GM18519 (cell line): ENCODE measurements around the gene TM4SF4.
"Not testable (repeated sequence)": the region's sequence is repeated elsewhere in the genome, so short reads cannot be mapped to it uniquely, and the experiment has no call there.

Source experiments
- ATAC-seq: cut with Tn5 transposase; IDR thresholded peaks from one replicate; pipeline ENCODE4 v1.9.1; 2021; ENCODE audit warnings: mild to moderate bottlenecking, moderate library complexity; ENCODE audit not compliant: unreplicated experiment, low FRiP score

TM4SF4 gene, protein sequence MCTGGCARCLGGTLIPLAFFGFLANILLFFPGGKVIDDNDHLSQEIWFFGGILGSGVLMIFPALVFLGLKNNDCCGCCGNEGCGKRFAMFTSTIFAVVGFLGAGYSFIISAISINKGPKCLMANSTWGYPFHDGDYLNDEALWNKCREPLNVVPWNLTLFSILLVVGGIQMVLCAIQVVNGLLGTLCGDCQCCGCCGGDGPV

DNA sequence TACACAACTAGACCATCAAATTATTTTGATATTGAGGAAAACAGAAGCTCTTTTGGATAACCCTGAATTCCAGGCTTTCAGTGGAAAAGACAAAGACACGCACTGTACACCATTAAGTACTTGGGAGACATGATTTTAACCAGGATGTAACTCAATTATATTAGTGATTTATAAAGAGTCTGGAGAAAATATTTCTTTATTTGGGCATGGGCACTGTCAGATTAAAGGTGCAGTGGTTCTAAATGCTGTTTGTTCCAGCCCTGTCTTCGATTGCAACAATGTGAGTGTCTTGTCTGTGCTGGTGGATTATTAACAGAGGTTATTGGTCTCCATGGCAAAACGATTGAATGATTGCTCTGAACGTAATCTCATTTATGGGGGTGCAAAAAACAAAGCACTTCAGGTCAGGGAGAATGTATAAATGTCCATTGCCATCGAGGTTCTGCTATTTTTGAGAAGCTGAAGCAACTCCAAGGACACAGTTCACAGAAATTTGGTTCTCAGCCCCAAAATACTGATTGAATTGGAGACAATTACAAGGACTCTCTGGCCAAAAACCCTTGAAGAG is at the start of gene TM4SF4:
TM4SF4 (plus strand) TSS at position 448 of the 568 bp plus-strand sequence. CDS start 181 bp downstream, outside the sequence.
- ATAC-seq = no peak

DNA sequence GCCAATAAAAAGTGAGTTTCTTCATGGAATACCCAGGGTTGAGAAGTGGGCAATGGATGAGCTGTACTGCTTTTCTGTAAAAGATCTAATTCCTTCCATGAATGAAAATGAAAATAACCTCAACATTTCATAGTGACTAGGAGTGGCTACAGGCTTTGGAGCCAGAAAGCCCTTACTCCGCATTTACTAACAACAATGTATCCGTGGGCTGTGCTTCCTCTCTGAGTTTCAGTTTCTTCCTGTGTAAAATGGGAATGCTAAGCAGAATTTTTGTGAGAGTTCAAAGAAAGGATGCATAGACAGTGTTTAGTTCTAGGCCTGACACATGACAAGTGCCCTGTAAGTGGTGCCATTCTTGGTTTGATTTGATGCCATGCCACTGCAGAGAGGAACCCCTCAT is 49.6 kb upstream of the TM4SF4 start:
- ATAC-seq = no peak

DNA sequence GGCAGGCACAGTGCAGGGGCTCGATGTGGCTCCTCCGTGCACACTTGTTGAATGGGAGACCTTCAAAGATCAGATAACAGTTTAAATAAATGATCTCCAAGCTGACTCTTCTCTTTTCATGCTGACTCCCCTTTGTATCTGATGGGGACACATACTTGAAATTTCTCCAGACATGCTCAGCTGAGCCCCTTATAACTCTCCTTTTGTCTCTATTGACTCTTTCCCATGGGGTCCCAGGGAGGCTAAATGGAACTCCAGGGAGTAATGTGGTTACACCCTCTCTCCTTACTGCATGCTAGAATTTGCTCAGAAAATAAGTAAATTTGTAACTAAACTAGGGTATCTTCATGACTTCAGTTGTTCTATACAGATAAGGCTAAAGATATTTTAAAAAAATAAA is 48.2 kb upstream of the TM4SF4 start:
- no peak for ATAC-seq

DNA sequence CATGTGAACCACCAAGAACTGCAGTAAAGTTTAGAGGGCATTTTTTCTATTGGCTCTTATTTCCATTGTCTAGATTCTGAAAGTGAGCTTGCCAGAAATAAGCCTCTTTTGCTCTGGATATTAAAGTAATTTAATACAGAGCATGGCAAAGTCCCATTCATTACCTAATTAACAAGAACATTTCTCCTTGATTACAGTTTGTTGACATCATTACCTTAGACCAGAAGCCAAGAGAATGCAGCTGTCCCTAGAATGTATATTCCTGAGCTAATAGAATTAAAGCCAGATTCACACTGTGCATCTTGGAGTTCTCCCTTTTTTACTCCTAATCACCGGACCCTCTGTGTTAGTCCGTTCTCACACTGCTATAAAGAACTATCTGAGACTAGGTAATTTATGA is 46.4 kb upstream of the TM4SF4 start:
- ATAC-seq = no peak

DNA sequence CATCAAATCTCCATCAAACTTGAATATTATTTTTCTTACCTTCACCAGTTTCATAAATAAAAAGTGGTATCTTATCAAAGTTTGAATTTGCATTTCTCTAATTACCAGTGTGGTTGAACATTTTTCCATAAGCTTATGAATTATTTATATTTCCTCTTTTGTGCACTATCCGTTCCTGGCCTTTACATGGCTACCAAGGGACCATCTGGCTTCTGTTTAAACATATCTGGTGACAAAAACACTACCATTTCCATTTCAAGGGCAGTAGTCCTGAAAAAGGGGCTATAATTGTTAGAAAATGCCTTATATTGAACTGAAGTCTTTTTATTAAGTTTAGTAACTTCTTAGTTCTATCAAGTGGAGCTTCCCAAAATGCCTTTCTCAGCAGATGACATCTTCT is 44.3 kb upstream of the TM4SF4 start:
- ATAC-seq = no peak

DNA sequence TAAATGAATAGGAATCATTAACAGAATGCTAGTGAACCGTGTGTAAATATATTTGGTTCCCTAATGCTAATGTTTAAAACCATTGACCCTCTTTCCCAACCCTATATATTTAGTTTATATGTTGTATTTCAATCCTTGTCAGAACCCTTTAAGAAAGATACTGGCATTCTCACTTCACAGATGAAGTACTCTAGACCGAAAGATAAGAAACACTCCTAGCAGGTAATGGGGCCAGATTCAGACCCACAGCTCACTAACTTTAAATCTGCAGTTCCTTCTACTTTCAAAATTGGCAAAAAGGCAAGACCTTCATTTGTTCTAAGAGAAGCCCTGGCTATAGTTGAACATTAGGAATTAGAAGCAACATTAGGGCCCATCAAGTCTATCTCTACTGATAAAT is 42.3 kb upstream of the TM4SF4 start:
- no peak for ATAC-seq

DNA sequence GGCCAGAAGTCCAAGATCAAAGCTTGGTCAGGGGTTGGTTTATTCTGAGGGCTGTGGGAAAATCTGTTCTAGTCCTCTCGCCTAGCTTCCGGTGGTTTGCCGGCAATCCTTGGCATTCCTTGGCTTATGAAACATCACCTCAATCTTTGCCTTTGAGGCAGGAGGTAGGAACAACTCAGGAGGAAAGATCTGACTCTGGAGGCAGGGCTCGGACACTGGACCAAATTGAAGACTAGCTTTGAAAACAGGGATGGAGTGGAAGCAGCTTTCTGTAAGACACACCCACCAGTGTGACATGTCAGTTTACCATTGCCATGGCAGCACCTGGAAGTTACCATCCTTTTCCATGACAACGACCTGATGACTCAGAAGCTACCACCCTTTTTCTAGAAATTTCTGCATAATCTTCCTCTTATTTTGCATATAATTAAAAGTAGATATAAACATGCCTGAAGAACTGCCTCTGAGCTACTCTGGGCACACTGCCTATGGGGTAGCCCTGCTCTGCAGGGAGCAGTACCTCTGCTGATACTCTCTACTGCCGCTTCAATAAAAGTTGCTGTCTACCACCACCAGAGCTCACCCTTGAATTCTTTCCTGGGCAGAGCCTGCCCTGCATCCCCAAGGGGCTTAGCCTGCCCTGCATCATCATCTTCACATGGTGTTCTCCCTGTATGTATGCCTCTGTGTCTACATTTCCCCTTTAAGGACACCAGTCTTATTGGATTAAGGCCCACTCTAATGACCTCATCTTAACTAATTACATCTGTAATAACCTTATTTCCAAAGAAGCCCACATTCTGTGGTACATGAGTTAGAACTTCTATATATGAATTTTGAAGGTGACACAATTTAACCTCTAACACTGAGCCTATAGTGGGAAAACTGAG is 38.3 kb upstream of the TM4SF4 start:
- ATAC-seq = no peak

DNA sequence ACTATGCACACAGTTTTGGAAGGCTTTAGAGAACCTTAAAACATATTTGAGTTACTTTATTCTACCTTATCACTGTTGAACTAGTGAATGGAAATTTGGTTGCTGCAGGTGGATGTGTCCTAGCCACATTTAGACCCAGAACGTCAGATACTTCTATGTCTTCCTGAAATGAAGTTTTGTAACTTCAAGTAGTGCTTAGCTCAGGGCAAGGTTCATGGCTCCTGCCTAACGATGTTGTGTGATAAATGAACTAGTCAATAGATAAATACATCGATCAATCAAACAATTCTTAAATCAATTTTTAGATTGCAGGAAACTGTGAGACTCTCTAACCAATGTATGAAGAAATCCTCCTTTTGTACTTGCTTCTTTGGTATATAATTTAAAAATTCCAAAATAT is 37.2 kb upstream of the TM4SF4 start:
- ATAC-seq = no peak

DNA sequence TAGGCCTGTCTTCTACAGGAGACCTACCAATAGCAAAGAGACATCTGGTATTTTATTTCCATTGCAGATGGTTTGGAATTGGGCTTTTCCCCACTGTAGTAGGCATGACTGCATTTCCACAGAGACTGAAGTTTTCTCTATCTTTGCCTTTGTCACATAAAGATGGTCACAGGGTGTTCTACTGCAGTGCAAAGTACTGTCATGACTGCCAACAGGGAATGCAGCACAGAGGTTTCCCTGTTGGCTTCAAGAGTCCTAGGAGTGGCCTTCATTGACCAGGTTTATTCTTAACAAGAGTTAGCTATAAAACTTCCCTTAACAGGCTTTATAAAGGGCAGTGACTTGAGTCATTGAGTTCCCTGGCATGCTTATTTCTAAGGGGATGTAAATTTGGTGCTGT is 36.8 kb upstream of the TM4SF4 start:
- ATAC-seq = no peak

DNA sequence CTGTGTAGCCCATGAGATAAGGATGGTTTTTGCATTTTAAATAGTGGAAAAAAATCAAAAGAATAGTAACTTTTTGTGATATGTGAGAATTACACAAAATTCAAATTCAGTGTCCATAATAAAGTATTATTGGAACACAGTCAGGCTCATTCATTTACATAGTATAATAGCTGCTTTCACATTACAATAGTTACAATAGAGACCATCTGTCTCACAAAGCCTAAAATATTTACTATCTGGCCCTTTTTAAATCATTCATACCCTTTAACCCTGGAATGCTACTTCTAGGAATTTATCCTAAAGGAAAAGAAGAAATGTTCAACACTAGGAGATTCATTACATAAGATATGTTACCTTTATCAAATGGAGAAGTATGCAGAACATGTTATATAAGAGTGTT is 35.5 kb upstream of the TM4SF4 start:
- ATAC-seq = no peak

DNA sequence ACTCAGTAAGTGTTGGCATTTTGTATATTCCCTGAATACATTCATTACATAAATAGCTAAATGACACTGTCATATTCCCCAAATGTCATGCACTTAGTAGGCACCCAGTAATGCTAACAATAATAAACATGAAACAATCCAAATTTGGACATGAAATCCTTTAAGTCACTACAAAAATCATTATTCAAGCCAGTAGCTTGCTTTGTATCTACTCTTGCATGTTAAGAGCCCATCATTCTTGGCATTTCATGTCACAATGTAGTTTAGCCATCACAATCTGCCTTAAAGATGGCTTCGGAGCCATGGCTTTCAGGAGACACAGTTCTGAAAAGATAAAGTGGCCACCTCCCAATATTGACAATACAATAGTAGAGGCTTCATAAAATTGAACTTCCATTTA is 32.9 kb upstream of the TM4SF4 start:
- ATAC-seq = no peak

DNA sequence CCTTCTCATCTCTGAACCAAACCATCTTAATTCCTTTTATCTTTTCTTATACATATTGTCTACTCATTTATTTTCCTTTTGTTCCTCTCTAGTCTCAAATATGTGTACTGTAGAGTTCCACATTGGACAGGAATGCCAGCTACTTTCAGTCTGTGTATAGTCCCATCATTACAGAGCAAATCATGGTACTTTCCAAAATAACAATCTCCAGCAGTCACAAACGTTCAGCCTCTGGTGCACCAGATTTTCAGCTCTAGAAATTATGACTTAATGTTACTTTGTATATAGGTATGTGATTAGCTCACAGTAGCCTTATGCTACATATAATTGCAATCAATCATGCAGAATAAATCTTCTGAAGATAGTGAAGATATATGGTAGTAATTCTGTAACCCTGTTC is 32.5 kb upstream of the TM4SF4 start:
- ATAC-seq = no peak

DNA sequence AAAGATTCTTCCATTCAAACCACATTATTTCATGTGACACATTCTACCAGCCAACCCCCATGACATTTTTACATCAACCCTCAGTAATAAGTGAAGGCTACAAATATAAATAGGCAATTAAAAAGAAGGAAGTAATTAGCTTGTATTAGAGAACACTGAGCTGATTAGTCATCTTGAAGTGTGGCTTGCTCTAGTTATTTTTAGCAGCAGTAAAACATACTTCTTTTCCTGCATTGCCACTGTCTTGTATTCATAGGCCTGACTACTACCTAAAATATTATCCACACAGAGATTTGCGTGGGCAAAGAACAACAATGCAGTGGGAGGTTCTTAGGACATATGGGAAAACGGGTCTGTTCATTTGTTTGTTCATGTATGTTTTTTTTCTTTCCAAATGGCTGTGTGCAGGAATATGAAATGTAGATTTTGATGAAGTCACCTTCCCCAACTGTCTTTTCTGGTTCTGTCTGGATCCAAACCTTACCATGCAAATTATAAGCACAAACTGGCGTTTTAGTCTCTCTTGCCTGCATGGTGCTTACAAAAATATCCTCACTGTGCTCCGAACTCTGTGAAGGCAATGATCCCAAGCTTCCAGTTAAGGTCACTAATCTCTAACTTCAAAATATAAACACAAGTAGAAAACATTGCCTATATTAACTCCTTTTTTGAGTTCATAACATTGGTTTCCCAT is 31.5 kb upstream of the TM4SF4 start:
- ATAC-seq = no peak

DNA sequence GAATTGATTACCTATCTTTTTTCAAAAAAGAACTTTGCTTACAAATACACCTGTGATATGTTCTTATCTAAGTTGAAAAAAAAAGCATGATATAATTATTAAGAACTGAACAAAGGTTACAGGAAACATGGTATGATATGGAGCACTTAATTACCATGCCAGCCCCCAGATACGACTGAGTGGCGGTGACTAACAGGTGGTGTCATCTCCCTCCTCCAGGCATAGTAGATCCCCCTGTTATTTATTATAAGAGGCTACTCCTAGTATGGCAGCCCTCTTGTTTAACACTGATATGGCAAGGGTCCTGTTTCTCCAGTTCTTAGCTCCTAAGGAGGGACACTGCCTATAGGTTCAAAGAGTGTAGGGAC is 31.0 kb upstream of the TM4SF4 start:
- no peak for ATAC-seq

DNA sequence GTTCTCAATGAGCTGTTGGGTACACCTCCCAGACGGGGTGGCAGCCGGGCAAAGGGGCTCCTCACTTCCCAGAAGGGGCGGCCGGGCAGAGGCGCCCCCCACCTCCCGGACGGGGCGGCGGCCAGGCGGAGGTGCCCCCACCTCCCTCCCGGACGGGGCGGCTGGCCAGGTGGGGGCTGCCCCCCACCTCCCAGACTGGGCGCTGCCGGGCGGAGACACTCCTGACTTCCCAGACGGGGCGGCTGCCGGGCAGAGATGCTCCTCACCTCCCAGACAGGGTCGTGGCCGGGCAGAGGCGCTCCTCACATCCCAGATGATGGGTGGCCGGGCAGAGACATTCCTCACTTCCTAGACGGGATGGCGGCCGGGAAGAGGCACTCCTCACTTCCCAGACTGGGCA is 29.6 kb upstream of the TM4SF4 start:
- ATAC-seq = not testable (repeated sequence)

DNA sequence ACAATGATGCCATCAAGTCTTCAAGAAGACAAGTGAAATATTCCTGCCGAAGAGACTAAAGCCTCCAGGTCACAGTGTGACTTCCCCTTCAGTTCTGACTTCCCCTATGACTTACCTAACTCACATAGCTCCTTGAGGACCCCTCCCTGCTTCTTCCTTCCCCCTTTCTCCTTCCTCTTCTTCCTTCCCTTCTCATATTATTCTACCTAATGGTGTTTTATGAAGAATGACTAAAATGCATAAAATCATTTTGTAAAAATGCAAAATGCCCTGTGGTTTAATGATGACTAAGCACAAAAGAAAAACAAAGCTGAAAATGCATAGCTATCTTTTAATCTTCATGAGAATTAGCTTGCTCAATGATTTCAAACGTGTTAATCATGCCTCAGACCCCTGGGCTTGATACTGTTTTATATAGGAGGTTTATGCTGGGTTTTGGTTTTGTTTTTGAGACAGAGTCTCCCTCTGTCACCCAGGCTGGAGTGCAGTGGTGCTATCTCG is 26.1 kb upstream of the TM4SF4 start:
- no peak for ATAC-seq

DNA sequence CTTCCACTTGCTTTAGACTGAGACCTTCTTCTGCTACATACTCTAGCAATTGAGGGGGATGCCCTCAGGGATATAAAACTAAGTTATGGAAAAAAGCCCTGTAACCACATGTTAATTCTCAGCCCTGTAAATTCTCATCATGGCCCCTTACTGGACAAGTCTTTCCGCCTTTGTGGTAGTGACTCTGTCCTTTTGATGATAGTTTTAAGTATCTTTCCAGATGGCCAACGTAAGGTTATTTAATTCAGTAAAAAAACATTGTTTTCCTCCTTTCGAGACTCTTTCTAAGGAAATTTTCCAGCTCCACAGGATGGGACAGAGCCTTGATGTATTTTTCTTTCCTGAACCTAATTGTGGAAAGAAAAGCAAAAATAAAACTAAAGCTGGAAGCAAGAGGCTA is 25.3 kb upstream of the TM4SF4 start:
- ATAC-seq = no peak

DNA sequence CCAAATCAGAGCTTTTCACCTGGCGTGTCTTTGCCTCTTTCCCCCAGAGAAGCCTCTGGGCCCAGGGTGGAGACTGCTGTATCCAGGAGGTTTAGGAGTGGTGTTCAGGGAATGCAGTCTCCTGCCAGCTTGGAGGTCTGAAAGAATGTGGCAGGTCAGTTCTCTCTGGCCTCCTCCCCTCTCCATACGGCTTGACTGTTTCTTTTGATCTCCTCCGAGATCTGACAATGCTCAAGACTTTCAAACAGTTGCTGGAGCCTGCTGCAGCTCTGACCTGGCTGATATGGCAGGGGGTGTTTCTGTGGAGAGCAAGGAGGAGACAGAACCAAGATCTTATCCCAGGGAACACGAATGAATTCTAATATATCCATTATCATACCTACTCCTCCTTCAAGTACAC is 24.7 kb upstream of the TM4SF4 start:
- ATAC-seq = no peak

DNA sequence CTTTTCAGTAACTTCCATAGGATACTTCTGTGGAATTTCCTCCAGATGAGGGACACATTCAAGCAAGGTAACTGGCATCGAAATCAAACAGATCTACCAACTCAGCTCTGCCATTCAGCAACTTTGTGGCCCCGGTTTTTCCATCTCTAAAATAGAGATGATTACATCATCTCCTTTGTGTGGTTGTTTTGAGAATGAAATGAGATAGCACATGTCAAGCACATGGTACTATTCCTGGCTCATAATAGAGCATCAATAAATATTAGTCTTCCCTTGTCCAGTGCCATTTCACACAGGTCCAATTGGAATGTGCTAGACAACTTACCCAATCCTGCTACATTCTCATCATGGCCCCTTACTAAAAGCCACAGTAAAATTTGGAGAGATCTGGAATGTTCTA is 24.2 kb upstream of the TM4SF4 start:
- ATAC-seq = no peak

DNA sequence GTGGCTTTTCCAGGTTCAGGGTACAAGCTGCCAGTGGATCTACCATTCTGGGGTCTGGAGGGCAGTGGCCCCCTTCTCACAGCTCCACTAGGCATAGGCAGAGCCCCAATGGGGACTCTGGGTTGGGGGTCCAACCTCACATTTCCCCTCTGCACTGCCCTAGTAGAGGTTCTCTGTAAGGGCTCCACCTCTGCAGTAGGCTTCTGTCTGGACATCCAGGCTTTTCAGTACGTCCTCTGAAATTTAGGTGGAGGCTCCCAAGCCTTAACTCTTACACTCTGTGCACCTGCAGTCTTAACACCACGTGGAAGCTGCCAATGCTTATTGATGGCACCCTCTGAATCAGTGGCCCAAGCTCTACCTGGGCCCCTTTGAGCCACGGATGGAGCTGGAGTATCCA is 22.5 kb upstream of the TM4SF4 start:
- no peak for ATAC-seq

DNA sequence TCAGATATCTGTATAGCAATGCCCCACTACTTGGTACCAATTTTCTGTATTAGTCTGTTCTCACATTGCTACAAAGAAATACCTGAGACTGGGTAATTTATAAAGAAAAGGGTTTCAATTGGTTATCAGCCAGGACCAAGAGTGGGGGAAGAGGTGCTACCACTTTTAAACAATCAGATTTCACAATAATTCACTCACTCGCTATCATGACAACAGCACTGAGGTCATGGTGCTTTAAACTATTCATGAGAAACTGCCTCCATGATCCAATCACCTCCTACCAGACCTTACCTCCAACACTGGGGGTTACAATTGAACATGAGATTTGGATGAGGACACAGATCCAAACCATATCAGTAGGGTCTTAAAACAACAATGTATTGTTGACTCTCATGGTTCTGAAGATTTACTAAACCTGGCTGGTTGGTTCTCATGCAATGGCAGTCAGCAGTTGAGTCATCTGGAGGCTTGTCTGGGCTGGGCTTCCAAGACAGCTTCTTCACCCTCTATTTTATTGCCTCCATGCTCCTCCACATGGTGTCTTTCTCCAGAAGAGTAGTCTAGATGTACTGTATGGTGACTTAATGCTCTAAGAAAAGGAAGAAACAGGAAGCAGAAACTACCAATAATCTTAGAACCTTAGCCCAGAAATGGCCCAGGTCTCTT is 21.2 kb upstream of the TM4SF4 start:
- no peak for ATAC-seq
